Loucy (cell line): Measurements from ENCODE around the gene UBXN6.

ENCODE experiments used
- EZH2phosphoT487 ChIP-seq: fragments of 200-600 bp; IDR thresholded peaks from 2 replicates; pipeline ENCODE4 v1.6.1; 2018; ENCODE audit warnings: antibody characterized with exemption, mild to moderate bottlenecking, moderate library complexity, borderline replicate concordance
- TF ChIP-seq, protein P1 (sequence below): fragments of 200-600 bp; sonication (generic); conservative IDR thresholded peaks from 2 replicates; pipeline ENCODE4 v1.5.1; 2014; ENCODE audit warnings: mild to moderate bottlenecking, antibody characterized with exemption, low read length

DNA sequence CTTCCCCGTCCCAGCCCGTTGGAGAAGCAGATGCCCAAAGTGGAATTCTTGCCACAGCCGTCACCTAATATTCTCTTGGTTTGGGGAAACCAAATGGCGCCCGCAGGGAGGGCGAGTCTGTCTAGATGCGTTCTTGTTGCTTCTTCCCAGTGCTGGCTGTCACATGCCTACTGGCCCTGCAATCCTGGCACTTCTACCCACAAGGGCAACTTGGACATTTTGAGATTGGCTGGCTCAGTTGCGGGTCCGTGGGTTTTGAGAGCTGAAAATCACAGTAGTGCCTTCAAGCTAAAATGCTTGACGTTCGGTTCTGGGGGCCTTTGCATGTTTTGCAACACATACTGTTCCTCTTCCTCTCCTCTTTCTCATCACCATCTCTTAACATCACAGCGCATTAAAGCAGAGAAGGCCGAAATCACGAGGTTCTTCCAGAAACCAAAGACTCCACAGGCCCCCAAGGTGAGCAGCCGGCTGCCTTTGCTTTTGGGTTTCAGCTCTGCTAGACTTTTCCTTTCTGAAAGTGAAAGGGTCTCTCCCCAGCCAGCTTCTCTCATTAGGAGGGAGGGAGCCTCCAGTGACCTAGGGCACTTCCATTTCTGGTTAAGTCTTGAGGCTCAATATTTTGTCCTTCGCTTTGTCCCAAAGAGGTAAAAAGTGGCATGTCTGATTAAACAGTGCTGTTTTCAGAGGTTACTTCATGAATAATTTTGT, 34.0 kb downstream of the UBXN6 start:
- TF ChIP-seq, protein P1, sequence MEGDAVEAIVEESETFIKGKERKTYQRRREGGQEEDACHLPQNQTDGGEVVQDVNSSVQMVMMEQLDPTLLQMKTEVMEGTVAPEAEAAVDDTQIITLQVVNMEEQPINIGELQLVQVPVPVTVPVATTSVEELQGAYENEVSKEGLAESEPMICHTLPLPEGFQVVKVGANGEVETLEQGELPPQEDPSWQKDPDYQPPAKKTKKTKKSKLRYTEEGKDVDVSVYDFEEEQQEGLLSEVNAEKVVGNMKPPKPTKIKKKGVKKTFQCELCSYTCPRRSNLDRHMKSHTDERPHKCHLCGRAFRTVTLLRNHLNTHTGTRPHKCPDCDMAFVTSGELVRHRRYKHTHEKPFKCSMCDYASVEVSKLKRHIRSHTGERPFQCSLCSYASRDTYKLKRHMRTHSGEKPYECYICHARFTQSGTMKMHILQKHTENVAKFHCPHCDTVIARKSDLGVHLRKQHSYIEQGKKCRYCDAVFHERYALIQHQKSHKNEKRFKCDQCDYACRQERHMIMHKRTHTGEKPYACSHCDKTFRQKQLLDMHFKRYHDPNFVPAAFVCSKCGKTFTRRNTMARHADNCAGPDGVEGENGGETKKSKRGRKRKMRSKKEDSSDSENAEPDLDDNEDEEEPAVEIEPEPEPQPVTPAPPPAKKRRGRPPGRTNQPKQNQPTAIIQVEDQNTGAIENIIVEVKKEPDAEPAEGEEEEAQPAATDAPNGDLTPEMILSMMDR: no peak
- no peak for TF ChIP-seq EZH2phosphoT487
